NCI-H526 treated with DMSO at 0.1 percent for 48 hours (cell line): ENCODE data around the gene UBE2G1.
A peak's percentile ranks its signal among the peaks of the same experiment; 100 is the strongest.
"Not testable (repeated sequence)": the region's sequence is repeated elsewhere in the genome, so short reads cannot be mapped to it uniquely, and the experiment has no call there.

Experiments
- DNase-seq: peaks from one replicate; lab custom pipeline; 2025; lab: John Stamatoyannopoulos, UW

Gene UBE2G1

GRCh38 chr17:4366327-4367063 lies at the start of gene UBE2G1:
Gene UBE2G1, minus strand, starts transcription at chr17:4366675. Its CDS starts 359 bp downstream, at chr17:4366316.
- DNase-seq = peak; percentile 89

- peak; percentile 44 for DNase-seq
Measured at GRCh38 chr17:4412933-4413831, 46.7 kb upstream of the UBE2G1 start.

- no peak for DNase-seq
Measured at GRCh38 chr17:4411201-4411600, 44.7 kb upstream of the UBE2G1 start.

GRCh38 chr17:4409659-4410058 lies 43.2 kb upstream of the UBE2G1 start:
- DNase-seq = no peak

GRCh38 chr17:4407851-4408250 lies 41.4 kb upstream of the UBE2G1 start:
- no peak for DNase-seq

GRCh38 chr17:4407216-4407615 lies 40.7 kb upstream of the UBE2G1 start:
- no peak for DNase-seq

- DNase-seq = no peak
Measured at GRCh38 chr17:4406386-4406785, 39.9 kb upstream of the UBE2G1 start.

GRCh38 chr17:4405699-4406098 lies 39.2 kb upstream of the UBE2G1 start:
- no peak for DNase-seq

GRCh38 chr17:4405038-4405669 lies 38.7 kb upstream of the UBE2G1 start:
- DNase-seq = no peak

- DNase-seq = no peak
Measured at GRCh38 chr17:4397840-4398239, 31.4 kb upstream of the UBE2G1 start.

- DNase-seq = no peak
Measured at GRCh38 chr17:4395111-4395478, 28.6 kb upstream of the UBE2G1 start.

GRCh38 chr17:4394208-4395110 lies 28.0 kb upstream of the UBE2G1 start:
- DNase-seq = no peak

- peak; percentile 40 for DNase-seq
Measured at GRCh38 chr17:4393806-4394205, 27.3 kb upstream of the UBE2G1 start.

GRCh38 chr17:4389079-4389478 lies 22.6 kb upstream of the UBE2G1 start:
- no peak for DNase-seq

- no peak for DNase-seq
Measured at GRCh38 chr17:4387137-4387536, 20.7 kb upstream of the UBE2G1 start.

- DNase-seq = no peak
Measured at GRCh38 chr17:4386406-4386805, 19.9 kb upstream of the UBE2G1 start.

- no peak for DNase-seq
Measured at GRCh38 chr17:4381690-4382671, 15.5 kb upstream of the UBE2G1 start.

- DNase-seq = no peak
Measured at GRCh38 chr17:4378626-4379025, 12.2 kb upstream of the UBE2G1 start.

- not testable (repeated sequence) for DNase-seq
Measured at GRCh38 chr17:4377247-4377646, 10.8 kb upstream of the UBE2G1 start.

GRCh38 chr17:4375796-4376440 lies 9.4 kb upstream of the UBE2G1 start:
- not testable (repeated sequence) for DNase-seq
